NB4 (cell line): ENCODE measurements around the gene GRM5.
"Not testable (repeated sequence)": the region's sequence is repeated elsewhere in the genome, so short reads cannot be mapped to it uniquely, and the experiment has no call there.

ENCODE experiments used
- DNase-seq: peaks from one replicate; pipeline ENCODE4 v3.0.0; 2010; ENCODE audit warnings: low read depth
- H3K4me3 ChIP-seq: one replicate; pipeline ENCODE4 v1.5.1; 2011; ENCODE audit warnings: mild to moderate bottlenecking, low read depth, low read length, moderate library complexity
- MYC ChIP-seq: IDR thresholded peaks from 2 replicates; pipeline ENCODE4 v1.6.1; 2011; ENCODE audit warnings: low read depth, low read length
- POLR2A ChIP-seq: IDR thresholded peaks from 2 replicates; pipeline ENCODE4 v1.6.1; 2011; ENCODE audit warnings: mild to moderate bottlenecking; ENCODE audit not compliant: insufficient read length; ENCODE audit errors: extremely low read depth
- TF ChIP-seq, protein P1 (sequence below): IDR thresholded peaks from one replicate; pipeline ENCODE4 v1.5.1; 2012; ENCODE audit warnings: low read depth, low read length
- TF ChIP-seq, protein P2 (sequence below): IDR thresholded peaks from 2 replicates; pipeline ENCODE4 v1.6.1; 2011; ENCODE audit warnings: low read depth, low read length

The GRM5 gene

GRCh38 chr11:88979641-88980040 lies 86.1 kb downstream of the GRM5 start:
- TF ChIP-seq, protein P1, sequence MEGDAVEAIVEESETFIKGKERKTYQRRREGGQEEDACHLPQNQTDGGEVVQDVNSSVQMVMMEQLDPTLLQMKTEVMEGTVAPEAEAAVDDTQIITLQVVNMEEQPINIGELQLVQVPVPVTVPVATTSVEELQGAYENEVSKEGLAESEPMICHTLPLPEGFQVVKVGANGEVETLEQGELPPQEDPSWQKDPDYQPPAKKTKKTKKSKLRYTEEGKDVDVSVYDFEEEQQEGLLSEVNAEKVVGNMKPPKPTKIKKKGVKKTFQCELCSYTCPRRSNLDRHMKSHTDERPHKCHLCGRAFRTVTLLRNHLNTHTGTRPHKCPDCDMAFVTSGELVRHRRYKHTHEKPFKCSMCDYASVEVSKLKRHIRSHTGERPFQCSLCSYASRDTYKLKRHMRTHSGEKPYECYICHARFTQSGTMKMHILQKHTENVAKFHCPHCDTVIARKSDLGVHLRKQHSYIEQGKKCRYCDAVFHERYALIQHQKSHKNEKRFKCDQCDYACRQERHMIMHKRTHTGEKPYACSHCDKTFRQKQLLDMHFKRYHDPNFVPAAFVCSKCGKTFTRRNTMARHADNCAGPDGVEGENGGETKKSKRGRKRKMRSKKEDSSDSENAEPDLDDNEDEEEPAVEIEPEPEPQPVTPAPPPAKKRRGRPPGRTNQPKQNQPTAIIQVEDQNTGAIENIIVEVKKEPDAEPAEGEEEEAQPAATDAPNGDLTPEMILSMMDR, result no peak
- TF ChIP-seq, protein P2, sequence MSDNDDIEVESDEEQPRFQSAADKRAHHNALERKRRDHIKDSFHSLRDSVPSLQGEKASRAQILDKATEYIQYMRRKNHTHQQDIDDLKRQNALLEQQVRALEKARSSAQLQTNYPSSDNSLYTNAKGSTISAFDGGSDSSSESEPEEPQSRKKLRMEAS, result no peak
- TF ChIP-seq POLR2A (no peak), MYC (no peak)
- no peak for DNase-seq
- no peak overlapping the region for H3K4me3 ChIP-seq

DNA sequence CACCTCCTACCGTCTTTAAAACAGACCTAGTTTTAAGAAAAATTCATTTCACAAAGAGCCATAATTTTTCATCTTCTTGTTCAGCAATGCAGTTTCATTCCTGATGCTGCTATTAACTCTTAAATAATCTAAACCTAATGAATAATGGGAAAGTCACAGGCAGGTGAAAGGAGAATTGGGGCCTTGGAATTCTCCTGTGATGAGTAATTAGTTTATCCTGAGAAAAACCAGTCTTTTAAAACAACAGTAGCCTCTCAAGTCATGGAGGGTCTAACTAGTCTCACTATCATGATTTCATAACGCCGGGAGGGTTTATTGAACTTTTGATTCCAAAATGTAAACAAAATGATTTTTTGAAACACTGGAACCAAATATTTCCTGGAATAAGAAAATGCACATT lies 86.8 kb downstream of the GRM5 start:
- H3K4me3 ChIP-seq, DNase-seq: not testable (repeated sequence)

GRCh38 chr11:88975441-88975840 lies 90.3 kb downstream of the GRM5 start:
- DNase-seq, H3K4me3 ChIP-seq: not testable (repeated sequence)

DNA sequence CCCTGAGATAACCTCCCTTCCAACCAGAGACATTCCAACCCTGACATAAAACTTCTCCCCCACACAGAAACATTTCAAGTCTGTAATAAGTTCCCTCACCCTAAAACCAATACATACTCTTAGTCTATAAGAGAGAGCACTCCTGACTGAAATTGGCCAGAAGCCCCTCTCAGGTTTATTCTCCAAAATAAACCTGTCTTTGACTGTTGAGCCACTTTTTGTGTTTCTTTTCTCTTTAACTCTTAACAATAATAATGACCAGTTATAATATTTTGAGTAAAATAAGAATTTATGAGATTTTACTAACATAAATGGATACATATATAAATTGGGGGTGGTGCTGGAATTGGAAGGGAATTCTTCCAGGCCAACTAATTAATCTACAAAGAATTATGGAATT lies 93.6 kb downstream of the GRM5 start:
- TF ChIP-seq, protein P2, result no peak
- TF ChIP-seq POLR2A, result no peak
- TF ChIP-seq, protein P1, result no peak
- no peak for TF ChIP-seq MYC
- DNase-seq, result no peak
- H3K4me3 ChIP-seq, result no peak overlapping the region

DNA sequence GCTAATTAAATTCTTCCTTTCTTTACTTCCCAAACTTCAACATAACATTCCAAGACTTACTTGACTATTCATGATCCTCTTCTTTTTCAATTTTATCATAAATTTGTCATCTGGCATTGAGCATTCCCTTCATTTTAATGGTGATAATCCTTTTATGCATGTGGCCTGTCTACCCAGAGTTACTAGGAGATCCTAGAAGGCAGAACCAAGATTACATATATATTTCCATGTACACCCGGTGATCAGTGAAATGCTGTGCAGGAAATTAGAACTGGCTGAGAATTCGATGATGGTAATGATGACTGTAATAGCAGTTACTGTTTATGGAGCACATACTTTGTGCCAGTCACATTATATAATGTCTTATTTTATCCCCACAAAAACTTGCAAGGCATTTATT lies 104.2 kb downstream of the GRM5 start:
- not testable (repeated sequence) for H3K4me3 ChIP-seq

GRCh38 chr11:88959857-88960256 lies 105.9 kb downstream of the GRM5 start:
- not testable (repeated sequence) for DNase-seq, H3K4me3 ChIP-seq

More for the DNA sequence above, 104.2 kb downstream of the GRM5 start:
- not testable (repeated sequence) for DNase-seq

DNA sequence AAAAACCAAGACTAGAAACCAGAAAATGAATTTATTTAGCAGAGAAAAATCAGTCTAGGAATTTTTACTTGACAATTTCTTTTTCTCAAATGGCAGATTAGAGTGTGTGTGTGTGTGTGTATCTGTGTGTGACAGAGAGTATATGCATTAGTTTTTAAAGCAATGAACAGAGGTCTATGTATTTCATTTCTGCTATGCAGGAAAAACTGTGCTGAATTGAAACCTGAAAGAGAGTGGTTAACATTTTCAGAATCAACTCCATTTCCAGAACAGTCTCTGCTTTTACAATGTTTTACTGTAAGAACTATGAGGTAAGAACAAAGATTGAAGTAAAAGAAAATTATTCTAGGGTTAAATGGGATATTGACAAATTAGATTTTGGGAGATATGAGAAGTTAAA lies 114.8 kb downstream of the GRM5 start:
- H3K4me3 ChIP-seq, result no peak overlapping the region
- no peak for DNase-seq
- no peak for TF ChIP-seq MYC
- TF ChIP-seq, protein P1, result no peak
- TF ChIP-seq POLR2A, result no peak
- TF ChIP-seq, protein P2, result no peak

GRCh38 chr11:88948908-88949307 lies 116.9 kb downstream of the GRM5 start:
- not testable (repeated sequence) for DNase-seq, H3K4me3 ChIP-seq

- DNase-seq, H3K4me3 ChIP-seq: not testable (repeated sequence)
These were observed 117.8 kb downstream of the GRM5 start for GRCh38 chr11:88947843-88948572.

DNA sequence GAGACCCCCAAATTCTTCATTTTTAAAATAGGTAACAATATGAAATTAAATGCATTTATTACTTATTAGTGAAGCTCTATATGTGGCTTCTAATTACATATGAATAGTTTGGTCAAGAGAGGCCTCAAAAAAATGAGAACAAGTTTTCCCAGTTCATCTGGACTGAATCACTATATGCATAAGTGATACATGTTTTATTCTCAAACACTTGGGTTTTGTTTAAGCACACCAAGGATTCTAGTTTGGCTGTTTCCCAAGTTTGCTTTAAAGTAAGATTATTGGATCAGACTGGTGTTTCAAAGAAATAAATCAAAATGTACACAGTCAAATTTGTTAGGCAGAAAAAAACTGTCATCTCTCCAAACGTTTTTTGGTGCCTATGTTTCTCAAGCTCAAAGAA lies 136.1 kb downstream of the GRM5 start:
- H3K4me3 ChIP-seq, DNase-seq: not testable (repeated sequence)

GRCh38 chr11:88917065-88917464 lies 148.7 kb downstream of the GRM5 start:
- not testable (repeated sequence) for DNase-seq

More at GRCh38 chr11:88917065-88917464, 148.7 kb downstream of the GRM5 start:
- not testable (repeated sequence) for H3K4me3 ChIP-seq
